Suppressor macrophage treated with lipopolysaccharide for 4 hours (primary cell): Measurements from ENCODE around the gene CRBN.

Experiments used
- DNase-seq: peaks from one replicate; pipeline ENCODE4 v3.0.0-alpha.2; 2020

The CRBN gene

GRCh38 chr3:3179407-3180094 is at the start of gene CRBN:
Gene CRBN (minus strand): TSS chr3:3179691. CDS start chr3:3179687, 4 bp downstream.
- DNase-seq: peak; percentile 94

GRCh38 chr3:3227640-3228039 is 48.1 kb upstream of the CRBN start:
- no peak for DNase-seq

- no peak for DNase-seq
Observed at GRCh38 chr3:3221528-3221927, 42.0 kb upstream of the CRBN start.

- DNase-seq: no peak
Observed at GRCh38 chr3:3216401-3216800, 36.9 kb upstream of the CRBN start.

- DNase-seq: no peak
Observed at GRCh38 chr3:3212781-3213440, 33.4 kb upstream of the CRBN start.

- DNase-seq: no peak
Observed at GRCh38 chr3:3209714-3210113, 30.2 kb upstream of the CRBN start.

- DNase-seq: no peak
Observed at GRCh38 chr3:3209057-3209456, 29.6 kb upstream of the CRBN start.

- no peak for DNase-seq
Observed at GRCh38 chr3:3201611-3202010, 22.1 kb upstream of the CRBN start.

GRCh38 chr3:3200632-3201212 is 21.2 kb upstream of the CRBN start:
- peak; percentile 80 for DNase-seq

- no peak for DNase-seq
Observed at GRCh38 chr3:3199306-3199705, 19.8 kb upstream of the CRBN start.

- DNase-seq: no peak
Observed at GRCh38 chr3:3196148-3196861, 16.8 kb upstream of the CRBN start.

- no peak for DNase-seq
Observed at GRCh38 chr3:3194861-3195260, 15.4 kb upstream of the CRBN start.

- no peak for DNase-seq
Observed at GRCh38 chr3:3192286-3192675, 12.8 kb upstream of the CRBN start.

- DNase-seq: no peak
Observed at GRCh38 chr3:3191675-3192285, 12.3 kb upstream of the CRBN start.

- DNase-seq: no peak
Observed at GRCh38 chr3:3189961-3190360, 10.5 kb upstream of the CRBN start.

- no peak for DNase-seq
Observed at GRCh38 chr3:3189102-3189727, 9.7 kb upstream of the CRBN start.

GRCh38 chr3:3184876-3185275 is 5.4 kb upstream of the CRBN start:
- no peak for DNase-seq

GRCh38 chr3:3180456-3180855 is 965 bp upstream of the CRBN start:
- peak; percentile 72 for DNase-seq

- no peak for DNase-seq
Observed at GRCh38 chr3:3178498-3179328, 778 bp downstream of the CRBN start.

- no peak for DNase-seq
Observed at GRCh38 chr3:3177861-3178497, 1.5 kb downstream of the CRBN start.

- DNase-seq: peak; percentile 29
Observed at GRCh38 chr3:3172627-3173026, 6.9 kb downstream of the CRBN start.
